Thoracic aorta endothelial cell (primary cell): ENCODE results near the gene DNAJA3. TPM values are rescaled to one million over a fixed set of nuclear protein-coding genes. Genes with fewer than 3 reads are reported as not detected.

ENCODE experiments used
- small RNA-seq: library from RNA; depleted of rRNA; stranded (forward); fragments of <200 nt; gene quantifications from one replicate; pipeline ENCODE3, GENCODE V24; 2012
- total RNA-seq: library from RNA; depleted of rRNA; stranded (reverse); fragments of >200 nt; gene quantifications from 2 replicates; pipeline ENCODE4 v1.2.3, GENCODE V29; 2012

Gene DNAJA3
- total RNA-seq: 44.4 and 59.3 TPM in 2 replicates

GRCh38 chr16:4425378-4426020 is at the start of gene DNAJA3:
Gene DNAJA3, plus strand, starts transcription at chr16:4425868. Its CDS starts 14 bp downstream, at chr16:4425882.

GRCh38 chr16:4416200-4417032 is 9.3 kb upstream of the DNAJA3 start, which contains the start of gene CORO7:
Gene CORO7, minus strand, starts transcription at chr16:4416596. Its CDS starts 78 bp downstream, at chr16:4416518.

GRCh38 chr16:4474192-4474961 is 48.7 kb downstream of the DNAJA3 start, which contains the start of gene NMRAL1:
Gene NMRAL1, minus strand, starts transcription at chr16:4474625. Its CDS starts 493 bp downstream, at chr16:4474132.

GRCh38 chr16:4475880-4476788 is 50.5 kb downstream of the DNAJA3 start, which contains the start of gene HMOX2:
Gene HMOX2, plus strand, starts transcription at chr16:4476398. Its CDS starts 29,127 bp downstream, at chr16:4505525.

Small RNA genes lying within 50 kb of the gene (small RNA-seq; reads per million reads assigned to genes)
- not detected for gene AC012676.2

Other genes with a start within 250 kb of the DNAJA3 start
- 0.07 and 0.13 TPM in 2 replicates for gene SRL, start 183.8 kb upstream of the DNAJA3 start, total RNA-seq
- 8.6 and 10.2 TPM in 2 replicates for gene TFAP4, start 152.8 kb upstream of the DNAJA3 start, total RNA-seq
- 1.2 and 2.2 TPM in 2 replicates for gene GLIS2, start 109.8 kb upstream of the DNAJA3 start, total RNA-seq
- 18.1 and 23.6 TPM in 2 replicates for gene PAM16, start 74.5 kb upstream of the DNAJA3 start, total RNA-seq
- gene VASN, start 54.0 kb upstream of the DNAJA3 start, total RNA-seq: 0.13 and 0.22 TPM in 2 replicates
- gene CORO7, start 9.3 kb upstream of the DNAJA3 start, total RNA-seq: 52.1 and 62.2 TPM in 2 replicates
- gene NMRAL1, start 48.8 kb downstream of the DNAJA3 start, total RNA-seq: 51.7 and 60.1 TPM in 2 replicates
- 93.8 and 114 TPM in 2 replicates for gene HMOX2, start 50.5 kb downstream of the DNAJA3 start, total RNA-seq
- gene CDIP1, start 112.9 kb downstream of the DNAJA3 start, total RNA-seq: 21.3 and 26.1 TPM in 2 replicates
- gene C16orf96, start 130.5 kb downstream of the DNAJA3 start, total RNA-seq: 0.07 TPM in 1 of 2 replicates, not detected in the other
- 5.7 and 6.1 TPM in 2 replicates for gene UBALD1, start 189.0 kb downstream of the DNAJA3 start, total RNA-seq
- gene MGRN1, start 199.0 kb downstream of the DNAJA3 start, total RNA-seq: 38.4 and 52.8 TPM in 2 replicates